ENCODE measurements around the gene CNTN4.

The CNTN4 gene

DNA sequence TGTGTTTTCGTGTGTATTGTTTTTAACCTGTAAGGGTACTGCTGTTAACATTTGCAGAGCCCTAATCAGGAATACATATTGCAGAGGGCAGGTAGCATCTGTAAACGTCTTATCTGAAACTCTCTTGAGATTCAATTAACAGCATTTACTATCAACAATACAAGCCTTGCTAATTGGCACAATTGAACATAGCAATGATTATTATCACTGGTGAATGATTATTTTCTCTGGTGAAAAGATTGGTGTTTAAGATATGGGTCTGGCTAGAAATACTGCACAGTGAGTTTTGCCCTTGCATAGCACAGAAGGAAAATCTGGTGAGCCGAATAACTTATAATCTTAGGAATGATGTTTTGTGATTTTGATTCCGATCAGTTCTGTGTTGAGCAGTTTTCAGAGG is 5.9 kb upstream of the CNTN4 start:
- TF ChIP-seq, protein P1, sequence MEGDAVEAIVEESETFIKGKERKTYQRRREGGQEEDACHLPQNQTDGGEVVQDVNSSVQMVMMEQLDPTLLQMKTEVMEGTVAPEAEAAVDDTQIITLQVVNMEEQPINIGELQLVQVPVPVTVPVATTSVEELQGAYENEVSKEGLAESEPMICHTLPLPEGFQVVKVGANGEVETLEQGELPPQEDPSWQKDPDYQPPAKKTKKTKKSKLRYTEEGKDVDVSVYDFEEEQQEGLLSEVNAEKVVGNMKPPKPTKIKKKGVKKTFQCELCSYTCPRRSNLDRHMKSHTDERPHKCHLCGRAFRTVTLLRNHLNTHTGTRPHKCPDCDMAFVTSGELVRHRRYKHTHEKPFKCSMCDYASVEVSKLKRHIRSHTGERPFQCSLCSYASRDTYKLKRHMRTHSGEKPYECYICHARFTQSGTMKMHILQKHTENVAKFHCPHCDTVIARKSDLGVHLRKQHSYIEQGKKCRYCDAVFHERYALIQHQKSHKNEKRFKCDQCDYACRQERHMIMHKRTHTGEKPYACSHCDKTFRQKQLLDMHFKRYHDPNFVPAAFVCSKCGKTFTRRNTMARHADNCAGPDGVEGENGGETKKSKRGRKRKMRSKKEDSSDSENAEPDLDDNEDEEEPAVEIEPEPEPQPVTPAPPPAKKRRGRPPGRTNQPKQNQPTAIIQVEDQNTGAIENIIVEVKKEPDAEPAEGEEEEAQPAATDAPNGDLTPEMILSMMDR (IDR thresholded peaks at IDR 0.05; ENCODE audit: low read depth, low read length) = no peak
- in situ Hi-C loops (cut with HindIII; ENCODE audit: low sequenced_read_pairs) = no loop called here
- no peak for DNase-seq (ENCODE audit: low read depth, low spot score)
- H3K4me3 ChIP-seq (ENCODE audit: low read depth, low read length) = no peak overlapping the region

GRCh38 chr3:2094941-2095340 is 3.7 kb upstream of the CNTN4 start:
- DNase-seq (ENCODE audit: low read depth, low spot score) = no peak
- TF ChIP-seq, protein P1 (IDR thresholded peaks at IDR 0.05; ENCODE audit: low read depth, low read length) = no peak
- in situ Hi-C loops (cut with HindIII; ENCODE audit: low sequenced_read_pairs) = no loop called here

DNA sequence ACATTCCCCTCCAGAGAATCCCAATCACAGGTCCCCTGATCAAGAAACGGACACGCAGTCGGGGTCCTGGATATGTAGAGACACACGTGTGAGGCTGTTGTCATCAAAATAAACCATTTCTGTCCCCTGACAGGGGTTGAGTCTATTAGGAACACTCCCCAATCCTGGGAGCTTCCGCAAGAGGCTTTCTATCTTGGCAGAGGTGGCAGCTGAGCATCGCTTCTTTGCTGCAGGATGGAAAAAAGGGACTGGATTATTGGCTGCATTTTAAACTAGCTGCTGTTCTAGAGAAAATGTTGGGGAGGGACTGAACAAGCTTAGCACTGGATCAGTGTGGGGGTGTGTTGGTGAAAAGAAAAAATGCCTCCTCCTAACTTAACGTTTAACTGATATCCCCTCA is 2.5 kb upstream of the CNTN4 start:
- in situ Hi-C loops (cut with HindIII; ENCODE audit: low sequenced_read_pairs) = no loop called here
- TF ChIP-seq, protein P1 (IDR thresholded peaks at IDR 0.05; ENCODE audit: low read depth, low read length) = no peak
- no peak for DNase-seq (ENCODE audit: low read depth, low spot score)

More at GRCh38 chr3:2094941-2095340, 3.7 kb upstream of the CNTN4 start:
- H3K4me3 ChIP-seq (ENCODE audit: low read depth, low read length) = no peak overlapping the region

GRCh38 chr3:2097641-2098191 is 950 bp upstream of the CNTN4 start:
- in situ Hi-C loops (cut with HindIII; ENCODE audit: low sequenced_read_pairs) = no loop called here
- no peak for DNase-seq (ENCODE audit: low read depth, low spot score)
- H3K4me3 ChIP-seq (ENCODE audit: low read depth, low read length) = no peak overlapping the region
- TF ChIP-seq, protein P1 (IDR thresholded peaks at IDR 0.05; ENCODE audit: low read depth, low read length) = no peak

More for the DNA sequence above, 2.5 kb upstream of the CNTN4 start:
- H3K4me3 ChIP-seq (ENCODE audit: low read depth, low read length) = no peak overlapping the region

- TF ChIP-seq, protein P1 (IDR thresholded peaks at IDR 0.05; ENCODE audit: low read depth, low read length) = no peak
- in situ Hi-C loops (cut with HindIII; ENCODE audit: low sequenced_read_pairs) = no loop called here
- no peak overlapping the region for H3K4me3 ChIP-seq (ENCODE audit: low read depth, low read length)
- DNase-seq (ENCODE audit: low read depth, low spot score) = no peak
These were observed 484 bp downstream of the CNTN4 start for GRCh38 chr3:2099028-2099671.

DNA sequence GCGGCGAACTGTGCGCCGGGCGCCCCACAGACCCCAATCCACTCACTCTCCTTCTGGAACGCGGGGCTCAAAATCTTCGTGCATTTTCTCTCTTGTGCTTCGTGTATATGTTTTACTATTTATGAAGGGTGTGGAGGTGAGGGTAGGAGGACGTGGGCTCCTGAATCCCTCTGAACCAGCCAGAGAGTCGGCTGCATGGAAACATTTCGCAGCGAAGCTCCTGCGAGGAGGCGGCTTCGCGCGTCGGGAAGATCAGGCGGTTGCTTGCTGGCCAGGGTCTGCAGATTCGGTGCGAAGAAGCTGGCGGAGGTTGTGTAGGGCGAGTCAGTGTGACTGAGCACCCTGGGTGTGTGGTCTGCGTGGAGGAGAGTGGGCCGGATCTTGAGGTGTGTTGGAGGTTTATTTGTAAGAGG is 1.1 kb downstream of the CNTN4 start:
- H3K4me3 ChIP-seq (ENCODE audit: low read depth, low read length) = no peak overlapping the region
- in situ Hi-C loops (cut with HindIII; ENCODE audit: low sequenced_read_pairs) = no loop called here
- DNase-seq (ENCODE audit: low read depth, low spot score) = no peak
- TF ChIP-seq, protein P1 (IDR thresholded peaks at IDR 0.05; ENCODE audit: low read depth, low read length) = no peak

All from astrocyte of the spinal cord (primary cell).